RWPE2 (cell line): Measurements from ENCODE around the gene TFAP2A.
A peak's percentile ranks its signal among the peaks of the same experiment; 100 is the strongest.

Experiments used
- ATAC-seq: fragments of 200-7000 bp; cut with Tn5 transposase; 3 replicates; pipeline ENCODE4 v1.9.1; 2021; ENCODE audit warnings: low read depth
- DNase-seq: peaks from one replicate; pipeline ENCODE4 v3.0.0-alpha.2; 2020; ENCODE audit warnings: low spot score
- H3K27ac ChIP-seq: fragments of 450-650 bp; 2 replicates; pipeline ENCODE4 v1.5.1; 2017; ENCODE audit warnings: mild to moderate bottlenecking; ENCODE audit not compliant: poor library complexity, severe bottlenecking
- H3K27me3 ChIP-seq: fragments of 250-450 bp; sonication (Bioruptor Pico); 2 replicates; pipeline ENCODE4 v1.5.1; 2021; ENCODE audit warnings: mild to moderate bottlenecking, moderate library complexity; ENCODE audit not compliant: insufficient read depth, poor library complexity, severe bottlenecking
- H3K36me3 ChIP-seq: fragments of 250-450 bp; sonication (Bioruptor Pico); 2 replicates; pipeline ENCODE4 v1.5.1; 2020; ENCODE audit warnings: low read depth, mild to moderate bottlenecking, moderate library complexity
- H3K4me1 ChIP-seq: fragments of 250-450 bp; sonication (Bioruptor Pico); 2 replicates; pipeline ENCODE4 v1.5.1; 2021; ENCODE audit warnings: mild to moderate bottlenecking, moderate library complexity; ENCODE audit not compliant: insufficient read depth, poor library complexity, severe bottlenecking
- H3K4me3 ChIP-seq: fragments of 250-450 bp; sonication (Bioruptor Pico); 2 replicates; pipeline ENCODE4 v1.5.1; 2021; ENCODE audit warnings: mild to moderate bottlenecking, moderate library complexity; ENCODE audit not compliant: severe bottlenecking
- H3K9me3 ChIP-seq: fragments of 250-450 bp; sonication (Bioruptor Pico); 2 replicates; pipeline ENCODE4 v1.5.1; 2021; ENCODE audit warnings: mild to moderate bottlenecking, moderate library complexity; ENCODE audit not compliant: severe bottlenecking
- CTCF ChIP-seq: fragments of 450-650 bp; IDR thresholded peaks from one replicate; pipeline ENCODE4 v1.5.1; 2017; ENCODE audit warnings: mild to moderate bottlenecking, moderate library complexity; ENCODE audit not compliant: poor library complexity, severe bottlenecking

Gene TFAP2A

GRCh38 chr6:10424040-10424439, 9.2 kb upstream of the TFAP2A start:
- Histone ChIP-seq H3K27ac (no peak overlapping the region), H3K36me3 (no peaks in the 10 kb centered on the region), H3K4me3 (no peak overlapping the region), H3K4me1 (peaks cover 31% of the 10 kb centered on the region), H3K9me3 (no peaks in the 10 kb centered on the region), H3K27me3 (no peaks in the 10 kb centered on the region)
- no peak for TF ChIP-seq CTCF
- no peak for ATAC-seq
- DNase-seq: no peak

GRCh38 chr6:10422737-10423034, 7.8 kb upstream of the TFAP2A start:
- Histone ChIP-seq H3K9me3 (no peaks in the 10 kb centered on the region), H3K27ac (no peak overlapping the region), H3K4me3 (no peak overlapping the region), H3K36me3 (no peaks in the 10 kb centered on the region), H3K27me3 (no peaks in the 10 kb centered on the region), H3K4me1 (peaks cover 29% of the 10 kb centered on the region)
- ATAC-seq (no peak), DNase-seq (no peak)
- TF ChIP-seq CTCF: no peak

- peaks cover 24% of the 10 kb centered on the region for H3K4me1 ChIP-seq
- no peak overlapping the region for H3K4me3 ChIP-seq
- TF ChIP-seq CTCF: no peak
- no peaks in the 10 kb centered on the region for H3K36me3 ChIP-seq
- no peak for DNase-seq
- no peaks in the 10 kb centered on the region for H3K9me3 ChIP-seq
- H3K27ac ChIP-seq: no peak overlapping the region
- ATAC-seq: no peak
- no peaks in the 10 kb centered on the region for H3K27me3 ChIP-seq
Measured at GRCh38 chr6:10421921-10422736, 7.3 kb upstream of the TFAP2A start.

- peaks cover 18% of the 10 kb centered on the region for H3K4me1 ChIP-seq
- H3K27me3 ChIP-seq: no peaks in the 10 kb centered on the region
- H3K9me3 ChIP-seq: no peaks in the 10 kb centered on the region
- no peaks in the 10 kb centered on the region for H3K36me3 ChIP-seq
- H3K27ac ChIP-seq: peak overlapping the region; percentile 91
- H3K4me3 ChIP-seq: no peak overlapping the region
- DNase-seq (peak; percentile 42), ATAC-seq (no peak)
- TF ChIP-seq CTCF: no peak
Measured at GRCh38 chr6:10421158-10421920, 6.5 kb upstream of the TFAP2A start.
